CD14-positive monocyte (primary cell): ENCODE measurements around the gene VPS18. TPM values are rescaled to one million over a fixed set of nuclear protein-coding genes. Genes with fewer than 3 reads are reported as not detected.
"Not testable (repeated sequence)": the region's sequence is repeated elsewhere in the genome, so short reads cannot be mapped to it uniquely, and the experiment has no call there.

ENCODE experiments used
- DNase-seq, 3 donors: peaks; one replicate each; pipeline ENCODE4 v3.0.0-alpha.2; 2011 to 2022
- H2AFZ ChIP-seq: 2 replicates; pipeline ENCODE4 v1.6.0; 2012; ENCODE audit warnings: mild to moderate bottlenecking, low read depth, low read length, inconsistent platforms; ENCODE audit not compliant: insufficient read depth, poor library complexity, severe bottlenecking
- H3K27ac ChIP-seq, 2 donors: 1 replicate in 1 of 2; 2 replicates in 1 of 2; pipeline ENCODE4 v1.5.1; 2012 to 2013; ENCODE audit warnings: low read length in 2 of 2, control low read depth in 1 of 2, inconsistent platforms in 1 of 2, low read depth in 1 of 2, mild to moderate bottlenecking in 1 of 2
- H3K27me3 ChIP-seq, 2 donors: one replicate each; pipeline versions ENCODE4 v1.6.0 to v1.6.1; 2011 to 2013; ENCODE audit warnings: low read length in 2 of 2; ENCODE audit not compliant: control insufficient read depth in 2 of 2, insufficient read depth in 2 of 2
- H3K36me3 ChIP-seq, 2 donors: replicated peaks in 1 of 2; 1 replicate in 1 of 2; 2 replicates in 1 of 2; pipeline versions ENCODE4 v1.5.1 to v1.6.1; 2012 to 2013; ENCODE audit warnings: low read length in 2 of 2, control low read depth in 1 of 2, inconsistent platforms in 1 of 2, mild to moderate bottlenecking in 1 of 2; ENCODE audit not compliant: insufficient read depth in 2 of 2, control insufficient read depth in 1 of 2
- H3K4me1 ChIP-seq, 2 donors: 1 replicate in 1 of 2; 2 replicates in 1 of 2; pipeline versions ENCODE4 v1.5.1 to v1.6.1; 2012 to 2013; ENCODE audit warnings: low read length in 2 of 2, control low read depth in 1 of 2, inconsistent platforms in 1 of 2, mild to moderate bottlenecking in 1 of 2, moderate library complexity in 1 of 2; ENCODE audit not compliant: insufficient read depth in 2 of 2, control insufficient read depth in 1 of 2
- H3K4me2 ChIP-seq: replicated peaks from 2 replicates; pipeline ENCODE3; 2012; ENCODE audit warnings: low read length, moderate library complexity, mild to moderate bottlenecking; ENCODE audit not compliant: poor library complexity, severe bottlenecking; ENCODE audit errors: extremely low read depth
- H3K4me3 ChIP-seq, 3 experiments: fragments of 200-600 bp in 1 of 3; sonication (generic) in 1 of 3; replicated peaks in 1 of 3; 1 replicate in 2 of 3; 2 replicates in 1 of 3; pipeline ENCODE4 v1.5.1; 2011 to 2013; ENCODE audit warnings: low read length in 3 of 3, mild to moderate bottlenecking in 3 of 3, control low read depth in 2 of 3, low read depth in 2 of 3, inconsistent platforms in 1 of 3, moderate library complexity in 1 of 3
- H3K79me2 ChIP-seq: 2 replicates; pipeline ENCODE4 v1.6.0; 2012; ENCODE audit warnings: mild to moderate bottlenecking, control low read depth, inconsistent platforms, low read length, moderate library complexity; ENCODE audit not compliant: insufficient read depth
- H3K9ac ChIP-seq: 2 replicates; pipeline ENCODE4 v1.6.0; 2017; ENCODE audit warnings: low read length, mild to moderate bottlenecking; ENCODE audit not compliant: insufficient read depth, poor library complexity, severe bottlenecking
- H3K9me3 ChIP-seq, 2 donors: replicated peaks in 1 of 2; 1 replicate in 1 of 2; 2 replicates in 1 of 2; pipeline versions ENCODE4 v1.5.1 to v1.6.1; 2012 to 2013; ENCODE audit warnings: low read length in 2 of 2, control low read depth in 1 of 2; ENCODE audit not compliant: control insufficient read depth in 1 of 2, insufficient read depth in 1 of 2
- H4K20me1 ChIP-seq: 2 replicates; pipeline ENCODE4 v1.6.0; 2012; ENCODE audit warnings: mild to moderate bottlenecking, low read length, control low read depth, moderate library complexity; ENCODE audit not compliant: insufficient read depth
- H3K27ac Mint-ChIP-seq, 7 donors: one replicate each; pipeline ENCODE4 v1.8.0; 2020; ENCODE audit warnings: mild to moderate bottlenecking in 7 of 7, mixed read lengths in 7 of 7, moderate library complexity in 6 of 7, inconsistent platforms in 2 of 7
- H3K27me3 Mint-ChIP-seq, 3 donors: one replicate each; pipeline ENCODE4 v1.8.0; 2021 to 2022; ENCODE audit warnings: low read depth in 3 of 3, mild to moderate bottlenecking in 3 of 3, mixed read lengths in 3 of 3, moderate library complexity in 3 of 3, inconsistent platforms in 1 of 3
- H3K36me3 Mint-ChIP-seq, 2 donors: one replicate each; pipeline ENCODE4 v1.8.0; 2020; ENCODE audit warnings: mixed read lengths in 2 of 2, inconsistent platforms in 1 of 2, mild to moderate bottlenecking in 1 of 2
- H3K4me1 Mint-ChIP-seq: one replicate; pipeline ENCODE4 v1.8.0; 2020; ENCODE audit warnings: mild to moderate bottlenecking, mixed read lengths
- H3K4me3 Mint-ChIP-seq, 2 donors: one replicate each; pipeline ENCODE4 v1.8.0; 2020; ENCODE audit warnings: mild to moderate bottlenecking in 2 of 2, mixed read lengths in 2 of 2, moderate library complexity in 1 of 2
- H3K9me3 Mint-ChIP-seq, 7 donors: one replicate each; pipeline ENCODE4 v1.8.0; 2020 to 2022; ENCODE audit warnings: mixed read lengths in 7 of 7, mild to moderate bottlenecking in 6 of 7, moderate library complexity in 6 of 7, inconsistent platforms in 2 of 7
- WGBS: methylation state at CpG from one replicate; pipeline ENCODE4 v1.1.5; 2013; ENCODE audit warnings: missing lambda C conversion rate; ENCODE audit not compliant: insufficient coverage; 5-methylcytosine and 5-hydroxymethylcytosine counted together
- intact Hi-C, 2 donors: fragments of 100-400 bp; cut with micrococcal nuclease; formaldehyde crosslinking; loops; one replicate each; pipeline versions ENCODE4 v1.15.0 to v1.15.1; 2023
- polyA plus RNA-seq, 3 donors: library from polyadenylated mRNA; depleted of rRNA in 1 of 3; unstranded in 2 of 3; stranded (reverse) in 1 of 3; fragments of 300-500 nt in 2 of 3; fragments of >200 nt in 1 of 3; fragmentation: Illumina TruSeq in 2 of 3; gene quantifications; 1 replicate in 2 of 3; 2 replicates in 1 of 3; pipeline ENCODE4 v1.2.3, GENCODE V29; 2012 to 2021
- TF ChIP-seq, protein P1 (sequence below): fragments of 200-600 bp; IDR thresholded peaks from one replicate; pipeline ENCODE4 v1.8.0; 2022; ENCODE audit warnings: antibody characterized with exemption, mild to moderate bottlenecking

VPS18 gene
- polyA plus RNA-seq, 3 donors, result 12.1 to 22.8 (median 21.8) TPM

DNA sequence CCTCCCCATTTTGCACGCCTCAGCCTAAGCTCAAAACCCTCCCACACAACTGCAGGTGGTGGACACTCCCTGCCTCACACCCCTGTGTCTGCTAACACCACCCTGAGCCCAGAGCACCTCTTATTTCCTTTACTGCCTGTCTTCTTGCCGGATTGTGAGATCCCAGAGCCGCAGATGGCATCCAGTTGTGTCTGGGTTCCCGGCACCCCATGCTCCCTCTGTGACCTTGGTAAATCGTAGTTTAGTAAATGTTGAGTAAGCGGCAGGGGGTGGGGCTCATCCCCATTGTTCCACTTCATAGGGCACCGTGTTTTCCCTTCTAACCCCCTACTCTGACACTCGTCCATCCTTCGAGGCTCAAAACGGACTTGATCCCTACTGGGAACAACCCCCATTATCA, 35.5 kb upstream of the VPS18 start:
- no peak for DNase-seq
- no peak overlapping the region for H3K4me3 ChIP-seq
- no peaks in the 10 kb centered on the region for H4K20me1 ChIP-seq
- H3K79me2 ChIP-seq, result no peaks in the 10 kb centered on the region
- peaks cover 21 to 45% of the 10 kb centered on the region in 2 donors for H3K36me3 Mint-ChIP-seq
- H3K4me1 ChIP-seq, result peaks cover 35 to 49% of the 10 kb centered on the region in 2 donors
- TF ChIP-seq, protein P1, sequence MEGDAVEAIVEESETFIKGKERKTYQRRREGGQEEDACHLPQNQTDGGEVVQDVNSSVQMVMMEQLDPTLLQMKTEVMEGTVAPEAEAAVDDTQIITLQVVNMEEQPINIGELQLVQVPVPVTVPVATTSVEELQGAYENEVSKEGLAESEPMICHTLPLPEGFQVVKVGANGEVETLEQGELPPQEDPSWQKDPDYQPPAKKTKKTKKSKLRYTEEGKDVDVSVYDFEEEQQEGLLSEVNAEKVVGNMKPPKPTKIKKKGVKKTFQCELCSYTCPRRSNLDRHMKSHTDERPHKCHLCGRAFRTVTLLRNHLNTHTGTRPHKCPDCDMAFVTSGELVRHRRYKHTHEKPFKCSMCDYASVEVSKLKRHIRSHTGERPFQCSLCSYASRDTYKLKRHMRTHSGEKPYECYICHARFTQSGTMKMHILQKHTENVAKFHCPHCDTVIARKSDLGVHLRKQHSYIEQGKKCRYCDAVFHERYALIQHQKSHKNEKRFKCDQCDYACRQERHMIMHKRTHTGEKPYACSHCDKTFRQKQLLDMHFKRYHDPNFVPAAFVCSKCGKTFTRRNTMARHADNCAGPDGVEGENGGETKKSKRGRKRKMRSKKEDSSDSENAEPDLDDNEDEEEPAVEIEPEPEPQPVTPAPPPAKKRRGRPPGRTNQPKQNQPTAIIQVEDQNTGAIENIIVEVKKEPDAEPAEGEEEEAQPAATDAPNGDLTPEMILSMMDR, result no peak
- H3K4me2 ChIP-seq, result no peak overlapping the region
- WGBS, result 100% methylated on average over 3 of the region's 10 CpGs
- H3K27ac ChIP-seq, result no peak overlapping the region
- H3K27ac Mint-ChIP-seq, result peak overlapping the region in 1 of 7 donors; percentile 77
- peaks cover 40% of the 10 kb centered on the region for H3K4me1 Mint-ChIP-seq
- H3K36me3 ChIP-seq, result peaks cover 26 to 34% of the 10 kb centered on the region in 2 donors
- peaks cover 4 to 8% (median 4%) of the 10 kb centered on the region in 3 donors for H3K27me3 Mint-ChIP-seq
- no peak overlapping the region for H3K4me3 Mint-ChIP-seq
- no peaks in the 10 kb centered on the region for H3K27me3 ChIP-seq
- no peaks in the 10 kb centered on the region for H3K9me3 ChIP-seq
- H3K9me3 Mint-ChIP-seq, result peaks cover 0 to 3% (median 0%) of the 10 kb centered on the region in 7 donors
- no peak overlapping the region for H3K9ac ChIP-seq
- H2AFZ ChIP-seq, result no peak overlapping the region
- intact Hi-C loops, result loop anchor here in 1 of 2 donors (2.0 kb wide), 1 partner anchor 36 kb away; the partner anchor contains the start of gene VPS18

DNA sequence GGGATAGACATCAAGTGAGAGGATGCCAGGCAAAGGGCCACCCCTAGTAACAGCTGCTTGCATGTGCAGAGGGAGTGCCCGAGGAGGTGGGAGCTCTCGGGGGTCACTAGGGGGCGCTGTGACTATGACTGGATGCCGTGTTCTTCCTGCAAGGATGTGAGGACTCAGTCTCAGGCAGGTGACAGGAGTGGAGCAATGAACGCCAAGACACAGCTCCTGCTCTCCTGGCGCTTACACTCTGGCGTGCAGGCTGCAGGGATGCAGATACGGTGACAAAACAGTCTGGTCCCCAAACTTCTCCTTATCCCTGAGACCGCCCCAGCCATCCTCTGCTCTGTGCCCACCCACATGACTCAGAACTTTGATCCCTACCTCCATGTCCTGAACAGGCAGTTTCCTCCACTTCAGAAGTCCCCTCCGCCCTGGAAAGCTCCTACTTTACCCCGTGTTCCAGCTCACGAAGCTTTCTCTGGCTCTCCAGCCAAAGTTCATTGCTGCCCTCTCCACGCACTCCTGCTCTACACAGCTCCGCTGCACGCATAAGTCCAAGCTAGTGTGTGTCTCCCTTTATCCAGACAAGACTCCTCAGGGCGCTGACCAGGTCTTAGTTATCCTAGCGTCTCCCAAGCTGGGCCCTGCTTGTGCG, 34.9 kb upstream of the VPS18 start:
- no peaks in the 10 kb centered on the region for H3K27me3 ChIP-seq

DNA sequence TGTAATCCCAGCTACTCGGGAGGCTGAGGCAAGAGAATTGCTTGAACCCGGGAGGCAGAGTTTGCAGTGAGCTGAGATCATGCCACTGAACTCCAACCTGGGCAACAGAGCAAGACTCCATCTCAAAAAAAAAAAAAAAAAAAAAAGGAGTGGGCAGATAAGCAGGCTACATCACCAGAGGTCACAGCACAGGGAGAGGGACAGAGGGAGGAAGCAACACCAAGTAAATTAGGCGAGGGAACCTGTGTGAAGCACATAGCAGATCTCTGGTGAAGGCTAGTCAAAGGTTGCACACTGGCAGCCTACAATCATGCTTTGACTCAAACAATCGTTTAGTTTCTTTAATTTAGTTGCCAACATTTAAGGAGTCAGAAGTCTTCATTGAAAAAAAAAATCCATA, 33.1 kb upstream of the VPS18 start:
- H4K20me1 ChIP-seq, H3K9ac ChIP-seq, H3K36me3 ChIP-seq, H3K4me3 ChIP-seq, H3K9me3 Mint-ChIP-seq, H3K4me2 ChIP-seq, DNase-seq, H2AFZ ChIP-seq, H3K4me3 Mint-ChIP-seq, H3K27ac ChIP-seq, intact Hi-C loops, H3K9me3 ChIP-seq, H3K27me3 Mint-ChIP-seq, H3K79me2 ChIP-seq, H3K27me3 ChIP-seq: not testable (repeated sequence)
- Mint-ChIP-seq H3K27ac (peak overlapping the region in 1 of 7 donors; percentile 47), H3K4me1 (peaks cover 40% of the 10 kb centered on the region), H3K36me3 (peaks cover 6 to 21% of the 10 kb centered on the region in 2 donors)
- 83% methylated on average over 1 of the region's 4 CpGs for WGBS
- peaks cover 35 to 49% of the 10 kb centered on the region in 2 donors for H3K4me1 ChIP-seq

More for the DNA sequence above, 34.9 kb upstream of the VPS18 start:
- no peaks in the 10 kb centered on the region for H3K9me3 ChIP-seq
- 46% methylated on average over 17 of the region's 18 CpGs for WGBS
- peak overlapping the region in 1 of 2 donors; percentile 37 for H3K4me3 Mint-ChIP-seq
- H3K4me1 ChIP-seq, result peaks cover 35 to 49% of the 10 kb centered on the region in 2 donors
- peaks cover 4 to 8% (median 4%) of the 10 kb centered on the region in 3 donors for H3K27me3 Mint-ChIP-seq
- TF ChIP-seq, protein P1, result peak; percentile 89
- no peak overlapping the region for H3K27ac ChIP-seq
- no peak overlapping the region for H3K4me3 ChIP-seq
- peaks cover 20 to 28% of the 10 kb centered on the region in 2 donors for H3K36me3 ChIP-seq
- no peak overlapping the region for H3K9ac ChIP-seq
- no peaks in the 10 kb centered on the region for H3K79me2 ChIP-seq
- H3K4me2 ChIP-seq, result no peak overlapping the region
- peak overlapping the region in 1 of 7 donors; percentile 66 for H3K27ac Mint-ChIP-seq
- intact Hi-C loops, result loop anchor here in 1 of 2 donors (2.0 kb wide), 1 partner anchor 35 kb away; the partner anchor contains the start of gene VPS18
- peaks cover 0 to 3% (median 0%) of the 10 kb centered on the region in 7 donors for H3K9me3 Mint-ChIP-seq
- peaks cover 16 to 39% of the 10 kb centered on the region in 2 donors for H3K36me3 Mint-ChIP-seq
- no peak overlapping the region for H2AFZ ChIP-seq
- peak; percentile 50 to 74 (median 51) for DNase-seq
- H4K20me1 ChIP-seq, result no peaks in the 10 kb centered on the region
- H3K4me1 Mint-ChIP-seq, result peaks cover 40% of the 10 kb centered on the region
